ENCODE data around the gene PPP2R2C.

Gene PPP2R2C

GRCh38 chr4:6446130-6446482 lies 26.3 kb downstream of the PPP2R2C start:
- no peaks in the 10 kb centered on the region for H3K36me3 ChIP-seq (replicated peaks in 1 of 2; ENCODE audit: control insufficient read depth in 2 of 2, insufficient read depth in 2 of 2, low read length in 2 of 2)
- no peak overlapping the region for H3K14ac ChIP-seq (ENCODE audit: low read length)
- no peak overlapping the region for H4K8ac ChIP-seq (ENCODE audit: low read depth, low read length)
- H3K79me1 ChIP-seq (ENCODE audit: low read depth, low read length), result no peaks in the 10 kb centered on the region
- peak overlapping the region; percentile 17 for H2BK15ac ChIP-seq (ENCODE audit: low read length)
- no peak overlapping the region for H2BK5ac ChIP-seq (ENCODE audit: low read length)
- H3K4me2 ChIP-seq (ENCODE audit: insufficient read depth, low read length, poor library complexity, severe bottlenecking), result no peak overlapping the region
- peaks cover 0 to 50% (median 0%) of the 10 kb centered on the region in 3 experiments for H3K27me3 ChIP-seq (ENCODE audit: control insufficient read depth in 3 of 3, insufficient read depth in 3 of 3, low read depth in 1 of 3, low read length in 3 of 3)
- no peak overlapping the region for H4K91ac ChIP-seq (ENCODE audit: low read depth, low read length, poor library complexity)
- H2AK5ac ChIP-seq (ENCODE audit: low read depth, low read length), result peak overlapping the region; percentile 18
- DNase-seq (ENCODE audit: low spot score), result no peak
- no peak overlapping the region for H3K27ac ChIP-seq (replicated peaks; ENCODE audit: low read length)
- H3K18ac ChIP-seq (ENCODE audit: low read length), result no peak overlapping the region
- H2AFZ ChIP-seq (ENCODE audit: low read length), result no peak overlapping the region
- H3K4me3 ChIP-seq (ENCODE audit: low read length in 2 of 2), result no peak overlapping the region
- no peak overlapping the region for H2BK12ac ChIP-seq (ENCODE audit: low read length)
- H2BK120ac ChIP-seq (ENCODE audit: low read depth, low read length), result no peak overlapping the region
- no peak overlapping the region for H3K9ac ChIP-seq (ENCODE audit: low read depth, low read length, poor library complexity)
- H3K4me1 ChIP-seq (ENCODE audit: control insufficient read depth in 2 of 2, insufficient read depth in 1 of 2, low read depth in 1 of 2, low read length in 2 of 2), result peaks cover 13 to 14% of the 10 kb centered on the region in 2 donors
- H3K4ac ChIP-seq (ENCODE audit: low read length), result no peak overlapping the region
- H3K23ac ChIP-seq (ENCODE audit: low read depth, low read length, poor library complexity), result no peak overlapping the region
- WGBS, 2 donors (ENCODE audit: extremely low coverage in 2 of 2, insufficient read length in 2 of 2, insufficient replicate concordance in 1 of 2), result no CpG with 5 or more reads among the region's 14 CpGs
- H3K9me3 ChIP-seq (replicated peaks in 1 of 2; ENCODE audit: control insufficient read depth in 2 of 2, insufficient read depth in 1 of 2, low read depth in 1 of 2, low read length in 2 of 2), result no peaks in the 10 kb centered on the region

- Histone ChIP-seq H2AFZ (ENCODE audit: low read length) (no peak overlapping the region), H3K14ac (ENCODE audit: low read length) (no peak overlapping the region), H2BK120ac (ENCODE audit: low read depth, low read length) (no peak overlapping the region), H3K4me2 (ENCODE audit: insufficient read depth, low read length, poor library complexity, severe bottlenecking) (no peak overlapping the region), H3K4me1 (ENCODE audit: control insufficient read depth in 2 of 2, insufficient read depth in 1 of 2, low read depth in 1 of 2, low read length in 2 of 2) (peaks cover 13 to 14% of the 10 kb centered on the region in 2 donors), H3K9ac (ENCODE audit: low read depth, low read length, poor library complexity) (no peak overlapping the region), H3K23ac (ENCODE audit: low read depth, low read length, poor library complexity) (no peak overlapping the region), H3K36me3 (replicated peaks in 1 of 2; ENCODE audit: control insufficient read depth in 2 of 2, insufficient read depth in 2 of 2, low read length in 2 of 2) (no peaks in the 10 kb centered on the region), H2BK12ac (ENCODE audit: low read length) (no peak overlapping the region), H3K9me3 (replicated peaks in 1 of 2; ENCODE audit: control insufficient read depth in 2 of 2, insufficient read depth in 1 of 2, low read depth in 1 of 2, low read length in 2 of 2) (no peaks in the 10 kb centered on the region), H2BK15ac (ENCODE audit: low read length) (peak overlapping the region; percentile 17), H3K27ac (replicated peaks; ENCODE audit: low read length) (no peak overlapping the region), H2AK5ac (ENCODE audit: low read depth, low read length) (peak overlapping the region; percentile 18), H3K79me1 (ENCODE audit: low read depth, low read length) (no peaks in the 10 kb centered on the region), H3K4me3 (ENCODE audit: low read length in 2 of 2) (no peak overlapping the region), H2BK5ac (ENCODE audit: low read length) (no peak overlapping the region), H3K27me3 (ENCODE audit: control insufficient read depth in 3 of 3, insufficient read depth in 3 of 3, low read depth in 1 of 3, low read length in 3 of 3) (peaks cover 0 to 51% (median 0%) of the 10 kb centered on the region in 3 experiments), H4K8ac (ENCODE audit: low read depth, low read length) (no peak overlapping the region), H3K4ac (ENCODE audit: low read length) (no peak overlapping the region), H4K91ac (ENCODE audit: low read depth, low read length, poor library complexity) (no peak overlapping the region), H3K18ac (ENCODE audit: low read length) (peak overlapping the region; percentile 29)
- DNase-seq (ENCODE audit: low spot score), result no peak
- WGBS, 2 donors (ENCODE audit: extremely low coverage in 2 of 2, insufficient read length in 2 of 2, insufficient replicate concordance in 1 of 2), result no CpG with 5 or more reads among the region's 5 CpGs
These were observed 26.8 kb downstream of the PPP2R2C start for GRCh38 chr4:6445403-6446129.

DNA sequence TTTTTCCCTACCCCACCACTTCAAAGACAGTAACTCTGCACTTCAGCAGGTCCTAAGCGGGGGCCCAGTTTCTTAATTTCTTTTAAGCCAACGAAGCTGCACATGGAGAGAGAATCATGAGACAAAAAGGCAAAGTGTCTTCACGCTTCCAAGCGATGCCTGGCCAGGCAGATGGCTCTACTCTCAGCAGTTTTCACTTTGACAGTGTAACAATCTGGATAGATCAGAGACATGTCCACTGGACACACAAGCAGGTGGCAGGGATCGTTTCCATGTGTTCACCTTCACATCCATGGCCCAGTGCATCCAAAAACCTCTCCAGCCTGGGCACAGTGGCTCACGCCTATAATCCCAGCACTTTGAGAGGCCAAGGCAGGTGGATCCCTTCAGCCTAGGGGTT lies 27.8 kb downstream of the PPP2R2C start:
- Histone ChIP-seq H3K79me1 (ENCODE audit: low read depth, low read length) (no peaks in the 10 kb centered on the region), H3K4me1 (ENCODE audit: control insufficient read depth in 2 of 2, insufficient read depth in 1 of 2, low read depth in 1 of 2, low read length in 2 of 2) (peaks cover 13 to 14% of the 10 kb centered on the region in 2 donors), H3K14ac (ENCODE audit: low read length) (no peak overlapping the region), H2BK15ac (ENCODE audit: low read length) (no peak overlapping the region), H4K8ac (ENCODE audit: low read depth, low read length) (no peak overlapping the region), H3K27ac (replicated peaks; ENCODE audit: low read length) (no peak overlapping the region), H2AFZ (ENCODE audit: low read length) (no peak overlapping the region), H2BK12ac (ENCODE audit: low read length) (no peak overlapping the region), H3K4ac (ENCODE audit: low read length) (no peak overlapping the region), H2BK5ac (ENCODE audit: low read length) (no peak overlapping the region), H3K27me3 (ENCODE audit: control insufficient read depth in 3 of 3, insufficient read depth in 3 of 3, low read depth in 1 of 3, low read length in 3 of 3) (peaks cover 0 to 53% (median 0%) of the 10 kb centered on the region in 3 experiments), H4K91ac (ENCODE audit: low read depth, low read length, poor library complexity) (no peak overlapping the region), H3K9ac (ENCODE audit: low read depth, low read length, poor library complexity) (no peak overlapping the region), H3K4me3 (ENCODE audit: low read length in 2 of 2) (no peak overlapping the region), H3K4me2 (ENCODE audit: insufficient read depth, low read length, poor library complexity, severe bottlenecking) (no peak overlapping the region), H2BK120ac (ENCODE audit: low read depth, low read length) (no peak overlapping the region), H3K18ac (ENCODE audit: low read length) (no peak overlapping the region), H2AK5ac (ENCODE audit: low read depth, low read length) (no peak overlapping the region), H3K23ac (ENCODE audit: low read depth, low read length, poor library complexity) (no peak overlapping the region), H3K36me3 (replicated peaks in 1 of 2; ENCODE audit: control insufficient read depth in 2 of 2, insufficient read depth in 2 of 2, low read length in 2 of 2) (no peaks in the 10 kb centered on the region), H3K9me3 (replicated peaks in 1 of 2; ENCODE audit: control insufficient read depth in 2 of 2, insufficient read depth in 1 of 2, low read depth in 1 of 2, low read length in 2 of 2) (no peaks in the 10 kb centered on the region)
- DNase-seq (ENCODE audit: low spot score), result no peak
- no CpG with 5 or more reads among the region's 6 CpGs for WGBS, 2 donors (ENCODE audit: extremely low coverage in 2 of 2, insufficient read length in 2 of 2, insufficient replicate concordance in 1 of 2)

- peaks cover 0 to 41% (median 0%) of the 10 kb centered on the region in 3 experiments for H3K27me3 ChIP-seq (ENCODE audit: control insufficient read depth in 3 of 3, insufficient read depth in 3 of 3, low read depth in 1 of 3, low read length in 3 of 3)
- DNase-seq (ENCODE audit: low spot score), result no peak
- H3K9ac ChIP-seq (ENCODE audit: low read depth, low read length, poor library complexity), result no peak overlapping the region
- no peaks in the 10 kb centered on the region for H3K36me3 ChIP-seq (replicated peaks in 1 of 2; ENCODE audit: control insufficient read depth in 2 of 2, insufficient read depth in 2 of 2, low read length in 2 of 2)
- H2AK5ac ChIP-seq (ENCODE audit: low read depth, low read length), result peak overlapping the region; percentile 45
- no peak overlapping the region for H2AFZ ChIP-seq (ENCODE audit: low read length)
- no peaks in the 10 kb centered on the region for H3K9me3 ChIP-seq (replicated peaks in 1 of 2; ENCODE audit: control insufficient read depth in 2 of 2, insufficient read depth in 1 of 2, low read depth in 1 of 2, low read length in 2 of 2)
- H3K4me3 ChIP-seq (ENCODE audit: low read length in 2 of 2), result no peak overlapping the region
- no peaks in the 10 kb centered on the region for H3K79me1 ChIP-seq (ENCODE audit: low read depth, low read length)
- H3K27ac ChIP-seq (replicated peaks; ENCODE audit: low read length), result no peak overlapping the region
- no CpG with 5 or more reads among the region's 21 CpGs for WGBS, 2 donors (ENCODE audit: extremely low coverage in 2 of 2, insufficient read length in 2 of 2, insufficient replicate concordance in 1 of 2)
- H3K4me1 ChIP-seq (ENCODE audit: control insufficient read depth in 2 of 2, insufficient read depth in 1 of 2, low read depth in 1 of 2, low read length in 2 of 2), result peaks cover 13 to 14% of the 10 kb centered on the region in 2 donors
- H4K91ac ChIP-seq (ENCODE audit: low read depth, low read length, poor library complexity), result no peak overlapping the region
- H2BK15ac ChIP-seq (ENCODE audit: low read length), result peak overlapping the region; percentile 26
- no peak overlapping the region for H3K18ac ChIP-seq (ENCODE audit: low read length)
- H2BK5ac ChIP-seq (ENCODE audit: low read length), result no peak overlapping the region
- no peak overlapping the region for H2BK12ac ChIP-seq (ENCODE audit: low read length)
- H3K23ac ChIP-seq (ENCODE audit: low read depth, low read length, poor library complexity), result no peak overlapping the region
- H2BK120ac ChIP-seq (ENCODE audit: low read depth, low read length), result no peak overlapping the region
- no peak overlapping the region for H3K4ac ChIP-seq (ENCODE audit: low read length)
- H3K4me2 ChIP-seq (ENCODE audit: insufficient read depth, low read length, poor library complexity, severe bottlenecking), result no peak overlapping the region
- no peak overlapping the region for H3K14ac ChIP-seq (ENCODE audit: low read length)
- H4K8ac ChIP-seq (ENCODE audit: low read depth, low read length), result no peak overlapping the region
These were observed 29.1 kb downstream of the PPP2R2C start for GRCh38 chr4:6443035-6444023.

Data from neuronal stem cell (in vitro differentiated cells).